ENCODE measurements around the gene CEP97. TPM values are rescaled to one million over a fixed set of nuclear protein-coding genes. Genes with fewer than 3 reads are reported as not detected.

The CEP97 gene
- total RNA-seq, 2 experiments from 2014 or later: 17.0 to 20.3 TPM

DNA sequence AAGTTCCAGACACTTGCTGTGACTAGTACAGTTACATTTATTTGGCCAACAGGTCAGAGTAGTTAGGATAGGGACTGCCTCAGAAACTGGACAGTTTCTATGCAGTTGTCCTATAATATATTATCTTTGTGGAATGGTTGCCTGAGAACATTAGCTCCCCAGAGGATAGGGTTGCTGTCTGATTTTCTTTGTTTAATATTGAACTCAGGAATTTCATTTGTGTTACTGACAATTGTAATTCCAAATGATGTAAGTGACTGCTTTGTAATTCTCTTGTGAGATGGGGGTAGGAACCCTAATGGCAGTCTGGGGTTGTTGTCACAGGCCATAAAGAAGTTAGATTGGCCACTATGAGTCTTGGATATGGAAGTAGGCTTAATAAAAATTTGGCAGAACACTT, 56.8 kb downstream of the CEP97 start:
- Mint-ChIP-seq H3K4me3 (peak overlapping the region; percentile 95), H3K36me3 (ENCODE audit: low read depth) (peaks cover 22% of the 10 kb centered on the region), H3K9me3 (no peaks in the 10 kb centered on the region), H3K27ac (peak overlapping the region; percentile 71), H3K27me3 (ENCODE audit: low read depth) (no peaks in the 10 kb centered on the region), H3K4me1 (ENCODE audit: low read depth) (peaks cover 67% of the 10 kb centered on the region)
- CTCF ChIA-PET: no interaction called here
- intact Hi-C loops (cut with micrococcal nuclease): no loop called here
- DNase-seq: no peak

DNA sequence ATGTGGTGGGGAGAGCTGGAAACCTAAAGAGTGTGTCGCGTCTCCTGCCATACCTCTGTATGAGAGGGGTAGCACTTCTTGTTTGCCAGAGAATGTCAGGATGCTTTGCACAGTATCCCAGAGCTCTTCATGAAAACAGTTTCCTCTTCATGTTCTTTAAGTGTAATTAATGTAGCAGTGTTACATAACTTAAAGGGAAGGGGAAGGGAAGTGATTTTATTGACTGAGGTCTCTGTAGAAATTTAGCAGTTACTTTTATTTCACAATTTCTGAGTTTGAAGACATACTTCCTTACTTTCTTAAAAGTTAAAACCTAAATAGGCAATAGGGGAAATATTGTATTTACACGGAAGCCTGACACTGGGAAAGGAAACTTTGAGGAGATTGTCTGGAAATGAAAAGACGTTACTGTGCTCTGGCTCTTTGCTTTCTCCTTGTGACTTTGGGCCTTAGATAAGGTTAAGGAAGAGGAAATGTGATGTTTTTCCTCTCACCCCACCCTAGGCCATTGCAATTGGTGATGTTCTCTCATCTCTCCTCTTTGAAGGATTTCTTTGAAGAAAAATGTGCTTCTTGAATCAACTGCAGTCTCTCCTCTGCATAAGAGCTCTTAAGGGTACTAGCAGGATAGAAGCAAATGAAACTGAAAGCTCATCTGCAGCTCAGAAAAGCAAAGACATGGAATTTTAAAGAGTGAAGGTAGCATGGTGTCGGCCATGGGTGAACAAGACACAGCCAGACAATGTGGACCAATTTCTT, 60.6 kb downstream of the CEP97 start:
- H3K27me3 Mint-ChIP-seq (ENCODE audit: low read depth): no peaks in the 10 kb centered on the region
- no peak for DNase-seq
- peak overlapping the region; percentile 62 for H3K4me3 Mint-ChIP-seq
- H3K36me3 Mint-ChIP-seq (ENCODE audit: low read depth): peaks cover 52% of the 10 kb centered on the region
- CTCF ChIA-PET: interaction anchor here (0.8 to 4.4 kb wide), 4 partner anchors 9 to 29 kb away, joined by 3 to 31 read pairs (median 4); no protein-coding TSS in a partner anchor
- intact Hi-C loops (cut with micrococcal nuclease): no loop called here
- no peaks in the 10 kb centered on the region for H3K9me3 Mint-ChIP-seq
- H3K4me1 Mint-ChIP-seq (ENCODE audit: low read depth): peaks cover 70% of the 10 kb centered on the region
- H3K27ac Mint-ChIP-seq: peak overlapping the region; percentile 90

DNA sequence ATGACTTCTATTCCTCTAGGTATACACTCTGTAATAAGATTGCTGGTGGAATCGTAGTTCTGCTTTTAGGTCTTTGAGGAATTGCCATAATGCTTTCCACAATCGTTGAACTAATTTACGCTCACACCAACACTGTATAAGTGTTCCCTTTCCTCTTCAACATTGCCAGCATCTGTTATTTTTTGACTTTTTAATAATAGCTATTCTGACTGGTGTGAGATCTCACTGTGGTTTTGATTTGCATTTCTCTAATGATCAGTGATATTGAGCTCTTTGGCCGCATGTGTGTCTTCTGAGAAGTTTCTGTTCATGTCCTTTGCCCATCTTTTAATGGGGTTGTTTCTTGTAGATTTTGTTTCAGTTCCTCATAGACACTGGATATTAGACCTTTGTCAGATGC, 67.4 kb downstream of the CEP97 start:
- Mint-ChIP-seq H3K4me3 (no peak overlapping the region), H3K4me1 (ENCODE audit: low read depth) (peaks cover 62% of the 10 kb centered on the region), H3K36me3 (ENCODE audit: low read depth) (peaks cover 78% of the 10 kb centered on the region), H3K9me3 (peaks cover 9% of the 10 kb centered on the region), H3K27ac (peak overlapping the region; percentile 32), H3K27me3 (ENCODE audit: low read depth) (no peaks in the 10 kb centered on the region)
- intact Hi-C loops (cut with micrococcal nuclease): no loop called here
- DNase-seq: no peak
- CTCF ChIA-PET: interaction anchor here (0.6 to 6.9 kb wide), 3 partner anchors 10 to 97 kb away, joined by 3 to 52 read pairs (median 3); no protein-coding TSS in a partner anchor

DNA sequence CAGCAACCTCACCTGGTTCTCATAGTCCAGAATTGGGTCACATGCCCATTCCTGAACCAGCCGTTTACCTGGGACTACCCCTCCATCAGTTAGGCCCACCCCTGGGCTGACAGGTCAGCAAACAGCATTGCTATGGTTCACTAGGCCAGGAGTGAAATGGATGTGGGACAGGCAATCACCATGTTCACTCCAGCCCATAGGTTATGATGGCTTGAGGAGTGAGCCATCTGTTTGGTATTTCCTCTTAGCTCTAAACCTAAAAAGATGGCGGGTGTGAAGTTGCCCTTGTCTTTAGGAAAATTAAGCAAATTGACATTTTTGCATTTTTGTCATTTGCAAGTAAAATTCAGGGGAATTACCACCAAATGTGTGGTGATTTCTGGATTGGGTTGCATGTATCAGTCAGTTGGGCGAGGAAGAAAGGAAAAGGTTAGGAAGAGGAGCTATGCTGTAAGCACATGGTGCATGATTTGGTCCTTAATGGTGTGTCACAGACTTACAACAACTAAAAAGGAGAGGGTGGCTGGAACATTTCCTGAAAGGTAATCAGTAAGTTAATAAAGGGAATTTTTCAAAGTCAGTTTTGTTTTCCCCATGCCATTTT, 71.8 kb downstream of the CEP97 start:
- Mint-ChIP-seq H3K9me3 (peaks cover 9% of the 10 kb centered on the region), H3K4me1 (ENCODE audit: low read depth) (peaks cover 56% of the 10 kb centered on the region), H3K27ac (peak overlapping the region; percentile 6), H3K4me3 (no peak overlapping the region), H3K27me3 (ENCODE audit: low read depth) (no peaks in the 10 kb centered on the region), H3K36me3 (ENCODE audit: low read depth) (peaks cover 47% of the 10 kb centered on the region)
- intact Hi-C loops (cut with micrococcal nuclease): no loop called here
- no peak for DNase-seq
- CTCF ChIA-PET: interaction anchor here (0.6 to 1.4 kb wide), 5 partner anchors 9 to 432 kb away, joined by 3 to 5 read pairs (median 4); no protein-coding TSS in a partner anchor

GRCh38 chr3:101801174-101801573, 76.8 kb downstream of the CEP97 start:
- Mint-ChIP-seq H3K9me3 (no peaks in the 10 kb centered on the region), H3K27me3 (ENCODE audit: low read depth) (no peaks in the 10 kb centered on the region), H3K4me3 (no peak overlapping the region), H3K4me1 (ENCODE audit: low read depth) (peaks cover 39% of the 10 kb centered on the region), H3K36me3 (ENCODE audit: low read depth) (peaks cover 20% of the 10 kb centered on the region), H3K27ac (peak overlapping the region; percentile 27)
- DNase-seq: no peak
- intact Hi-C loops (cut with micrococcal nuclease): no loop called here
- CTCF ChIA-PET: interaction anchor here (0.6 to 15.8 kb wide), 9 partner anchors 9 to 424 kb away, joined by 3 to 380 read pairs (median 9); partner anchors contain the start of genes CEP97 and RPL24

GRCh38 chr3:101802179-101802578, 77.8 kb downstream of the CEP97 start:
- CTCF ChIA-PET: interaction anchor here (0.6 to 15.8 kb wide), 24 partner anchors 10 to 749 kb away, joined by 3 to 380 read pairs (median 4); partner anchors contain the start of gene CEP97
- intact Hi-C loops (cut with micrococcal nuclease): no loop called here
- Mint-ChIP-seq H3K4me1 (ENCODE audit: low read depth) (peaks cover 34% of the 10 kb centered on the region), H3K4me3 (no peak overlapping the region), H3K9me3 (no peaks in the 10 kb centered on the region), H3K27me3 (ENCODE audit: low read depth) (no peaks in the 10 kb centered on the region), H3K27ac (no peak overlapping the region), H3K36me3 (ENCODE audit: low read depth) (peaks cover 16% of the 10 kb centered on the region)
- no peak for DNase-seq

GRCh38 chr3:101803173-101803782, 78.9 kb downstream of the CEP97 start:
- Mint-ChIP-seq H3K27me3 (ENCODE audit: low read depth) (no peaks in the 10 kb centered on the region), H3K4me3 (no peak overlapping the region), H3K4me1 (ENCODE audit: low read depth) (peaks cover 37% of the 10 kb centered on the region), H3K36me3 (ENCODE audit: low read depth) (peaks cover 16% of the 10 kb centered on the region), H3K27ac (peak overlapping the region; percentile 50), H3K9me3 (no peaks in the 10 kb centered on the region)
- DNase-seq: peak; percentile 76
- intact Hi-C loops (cut with micrococcal nuclease): loop anchor here (1.0 kb wide), 2 partner anchors 23 to 108 kb away; no protein-coding TSS in a partner anchor
- CTCF ChIA-PET: interaction anchor here (0.5 to 15.8 kb wide), 29 partner anchors 10 to 1410 kb away, joined by 3 to 380 read pairs (median 4); partner anchors contain the start of genes CEP97, NFKBIZ and NXPE3

DNA sequence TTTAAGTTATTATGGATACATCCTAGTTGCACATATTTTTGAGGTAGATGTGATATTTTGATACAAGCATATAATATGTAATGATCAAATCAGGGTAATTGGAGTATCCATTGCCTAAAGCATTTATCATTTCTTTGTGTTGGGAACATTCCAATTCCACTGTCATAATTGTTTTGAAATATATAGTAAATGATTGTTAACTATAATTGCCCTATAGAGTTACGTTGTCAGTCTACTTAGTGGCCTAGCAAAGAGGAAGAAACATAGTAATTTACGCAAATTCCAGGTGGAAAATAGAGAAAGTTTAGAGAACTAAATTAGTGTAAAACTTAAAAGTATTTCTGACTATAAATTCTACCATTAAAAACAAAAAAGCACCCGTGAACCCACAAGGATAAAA, 79.5 kb downstream of the CEP97 start:
- intact Hi-C loops (cut with micrococcal nuclease): loop anchor here (1.0 kb wide), 2 partner anchors 22 to 109 kb away; no protein-coding TSS in a partner anchor
- H3K27me3 Mint-ChIP-seq (ENCODE audit: low read depth): no peaks in the 10 kb centered on the region
- no peaks in the 10 kb centered on the region for H3K9me3 Mint-ChIP-seq
- H3K27ac Mint-ChIP-seq: no peak overlapping the region
- DNase-seq: no peak
- peaks cover 39% of the 10 kb centered on the region for H3K4me1 Mint-ChIP-seq (ENCODE audit: low read depth)
- H3K4me3 Mint-ChIP-seq: no peak overlapping the region
- peaks cover 16% of the 10 kb centered on the region for H3K36me3 Mint-ChIP-seq (ENCODE audit: low read depth)
- CTCF ChIA-PET: interaction anchor here (1.0 to 15.8 kb wide), 7 partner anchors 9 to 421 kb away, joined by 3 to 380 read pairs (median 16); partner anchors contain the start of gene CEP97

DNA sequence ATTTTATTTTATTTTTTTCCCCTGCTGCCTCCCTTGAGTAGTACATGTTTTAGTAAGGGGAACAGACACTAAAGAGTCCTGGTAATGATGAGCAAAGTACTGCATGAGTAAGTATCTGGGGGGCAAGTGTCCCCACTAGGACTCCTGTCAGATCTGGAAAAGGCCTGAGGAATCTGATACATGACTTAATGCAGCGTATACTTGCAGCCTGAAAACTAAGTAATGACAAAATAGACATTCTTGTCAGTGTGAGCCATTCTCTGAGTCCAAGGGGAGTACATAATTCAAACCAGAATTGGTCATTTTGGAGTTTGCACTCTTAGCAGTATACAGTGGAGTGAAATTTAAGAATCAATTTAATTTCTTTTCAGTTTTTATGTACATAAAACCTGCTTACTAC, 82.1 kb downstream of the CEP97 start:
- peaks cover 45% of the 10 kb centered on the region for H3K4me1 Mint-ChIP-seq (ENCODE audit: low read depth)
- no peak overlapping the region for H3K27ac Mint-ChIP-seq
- CTCF ChIA-PET: interaction anchor here (1.3 to 15.8 kb wide), 2 partner anchors 18 to 418 kb away, joined by 3 to 380 read pairs; no protein-coding TSS in a partner anchor
- intact Hi-C loops (cut with micrococcal nuclease): no loop called here
- DNase-seq: no peak
- no peaks in the 10 kb centered on the region for H3K9me3 Mint-ChIP-seq
- H3K36me3 Mint-ChIP-seq (ENCODE audit: low read depth): peaks cover 13% of the 10 kb centered on the region
- H3K4me3 Mint-ChIP-seq: no peak overlapping the region
- no peaks in the 10 kb centered on the region for H3K27me3 Mint-ChIP-seq (ENCODE audit: low read depth)

GRCh38 chr3:101807888-101808287, 83.5 kb downstream of the CEP97 start:
- H3K9me3 Mint-ChIP-seq: no peaks in the 10 kb centered on the region
- no peak overlapping the region for H3K27ac Mint-ChIP-seq
- peaks cover 47% of the 10 kb centered on the region for H3K4me1 Mint-ChIP-seq (ENCODE audit: low read depth)

DNA sequence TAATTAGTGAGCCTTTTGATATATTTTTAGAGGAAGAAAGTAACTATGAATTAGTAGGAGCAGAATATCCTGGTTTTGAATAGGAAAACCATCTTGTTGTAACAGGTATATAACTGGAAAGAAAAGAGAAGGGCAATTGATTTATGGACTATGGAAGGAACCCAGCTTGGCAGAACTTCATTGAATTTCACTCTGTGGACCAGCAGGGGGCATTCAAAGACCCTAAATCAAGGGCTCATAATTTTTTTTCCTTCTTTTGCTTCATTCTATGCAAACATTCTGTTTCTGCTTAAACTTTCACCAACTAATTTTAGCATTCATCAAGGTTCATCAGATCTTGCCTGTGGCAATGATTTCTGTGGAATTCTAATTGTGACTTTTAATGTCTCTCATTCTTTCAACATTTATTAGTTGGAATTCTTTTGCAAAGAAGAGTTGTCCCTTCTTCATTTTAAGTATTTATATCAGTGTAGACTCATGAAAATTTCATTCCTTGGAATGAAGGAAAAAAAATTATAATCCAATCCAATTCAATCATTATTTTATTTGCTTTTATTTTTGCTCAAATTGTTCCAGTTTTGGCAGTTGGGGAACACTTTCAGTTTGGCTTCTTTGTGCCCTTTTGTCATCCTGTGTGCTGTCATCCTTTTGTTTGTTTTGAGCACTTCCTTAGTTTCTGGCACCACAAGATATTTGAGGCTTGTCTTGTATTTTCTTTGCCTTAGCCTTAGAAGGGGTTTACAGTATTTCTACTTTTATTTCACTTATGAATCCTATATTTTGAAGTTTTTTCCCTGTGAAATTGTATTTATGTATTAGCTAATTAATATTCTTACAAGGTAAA, 85.0 kb downstream of the CEP97 start:
- H3K4me1 Mint-ChIP-seq (ENCODE audit: low read depth): peaks cover 46% of the 10 kb centered on the region
- no peak overlapping the region for H3K27ac Mint-ChIP-seq
- peaks cover 8% of the 10 kb centered on the region for H3K36me3 Mint-ChIP-seq (ENCODE audit: low read depth)
- no peaks in the 10 kb centered on the region for H3K9me3 Mint-ChIP-seq
- no peaks in the 10 kb centered on the region for H3K27me3 Mint-ChIP-seq (ENCODE audit: low read depth)
- no peak overlapping the region for H3K4me3 Mint-ChIP-seq
- intact Hi-C loops (cut with micrococcal nuclease): loop anchor here (1.0 kb wide), 2 partner anchors 416 to 727 kb away; no protein-coding TSS in a partner anchor
- CTCF ChIA-PET: interaction anchor here (0.7 to 15.8 kb wide), 14 partner anchors 9 to 727 kb away, joined by 3 to 380 read pairs (median 4); no protein-coding TSS in a partner anchor
- DNase-seq: peak; percentile 49

More at GRCh38 chr3:101807888-101808287, 83.5 kb downstream of the CEP97 start:
- peaks cover 16% of the 10 kb centered on the region for H3K36me3 Mint-ChIP-seq (ENCODE audit: low read depth)
- intact Hi-C loops (cut with micrococcal nuclease): no loop called here
- CTCF ChIA-PET: interaction anchor here (0.6 to 15.8 kb wide), 7 partner anchors 10 to 417 kb away, joined by 3 to 380 read pairs (median 4); no protein-coding TSS in a partner anchor
- DNase-seq: no peak
- H3K27me3 Mint-ChIP-seq (ENCODE audit: low read depth): no peaks in the 10 kb centered on the region
- no peak overlapping the region for H3K4me3 Mint-ChIP-seq
